ENCODE data around the gene ZRANB3.
"Not testable (repeated sequence)": the region's sequence is repeated elsewhere in the genome, so short reads cannot be mapped to it uniquely, and the experiment has no call there.

Gene ZRANB3

DNA sequence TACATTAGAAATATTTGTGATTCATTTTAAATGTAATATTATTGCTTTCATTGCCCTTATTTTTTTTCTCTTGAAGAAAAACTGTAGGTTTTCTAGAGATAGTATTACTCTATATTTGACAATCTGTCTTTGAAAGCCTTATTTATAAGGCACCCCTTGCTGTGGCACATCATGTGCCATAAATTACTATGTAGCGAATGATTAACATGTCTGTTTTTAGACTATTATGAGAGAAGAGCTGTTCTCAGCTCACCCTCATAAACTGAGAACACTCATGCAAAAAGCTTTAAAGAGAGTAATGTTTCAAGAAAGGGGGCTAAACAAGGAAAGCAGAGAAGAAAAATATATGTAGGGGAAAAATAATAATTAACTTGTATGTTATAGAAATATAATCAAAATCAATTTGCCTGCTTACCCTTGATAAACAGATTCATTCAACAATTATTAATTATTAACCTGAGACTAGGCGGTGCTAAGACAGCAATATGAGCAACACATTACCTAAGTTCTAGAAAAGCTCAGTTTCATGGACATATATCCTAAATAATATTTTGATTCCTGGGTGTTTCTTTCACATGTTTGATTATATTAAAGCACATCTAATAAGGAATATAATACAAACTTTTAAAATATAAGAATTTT lies 409.9 kb downstream of the ZRANB3 start:
- no peak for DNase-seq

DNA sequence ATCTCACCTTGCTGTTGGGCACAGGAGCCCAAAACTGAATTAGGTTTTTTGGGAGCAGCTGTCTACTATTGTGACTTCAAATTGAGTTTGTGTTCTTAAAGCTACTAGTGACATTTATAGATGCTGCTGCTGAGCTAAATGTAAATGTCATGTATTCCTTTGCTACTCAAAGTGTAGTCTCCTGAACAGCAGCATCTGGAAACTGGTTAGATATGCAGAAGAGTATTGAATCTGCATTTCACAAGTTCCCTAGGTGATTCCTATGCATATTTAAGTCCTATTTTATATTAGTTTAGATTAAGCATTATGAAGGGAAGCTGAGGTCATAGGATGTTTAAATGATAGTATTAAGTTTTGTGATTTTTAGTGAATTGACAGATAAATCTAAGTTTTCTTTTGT lies 411.4 kb downstream of the ZRANB3 start:
- DNase-seq = no peak

DNA sequence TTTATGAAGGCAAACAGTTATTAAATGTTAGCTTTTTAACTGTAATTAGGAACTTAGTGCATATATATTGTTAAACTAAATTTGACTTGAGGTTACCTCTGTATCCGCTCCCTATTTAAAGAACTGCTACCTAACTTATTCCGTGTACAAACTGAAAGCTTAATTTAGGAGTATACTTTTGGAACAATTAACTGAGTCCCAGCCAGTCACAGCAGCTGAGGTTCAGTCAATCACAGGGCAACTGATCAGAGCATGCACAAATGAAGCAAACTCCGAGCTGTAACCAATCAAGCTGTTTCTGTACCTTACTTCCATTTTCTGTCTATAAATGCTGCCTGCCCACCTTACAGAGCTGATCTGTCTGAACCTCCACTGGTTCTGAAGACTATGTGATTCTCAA lies 417.7 kb downstream of the ZRANB3 start:
- DNase-seq = no peak

DNA sequence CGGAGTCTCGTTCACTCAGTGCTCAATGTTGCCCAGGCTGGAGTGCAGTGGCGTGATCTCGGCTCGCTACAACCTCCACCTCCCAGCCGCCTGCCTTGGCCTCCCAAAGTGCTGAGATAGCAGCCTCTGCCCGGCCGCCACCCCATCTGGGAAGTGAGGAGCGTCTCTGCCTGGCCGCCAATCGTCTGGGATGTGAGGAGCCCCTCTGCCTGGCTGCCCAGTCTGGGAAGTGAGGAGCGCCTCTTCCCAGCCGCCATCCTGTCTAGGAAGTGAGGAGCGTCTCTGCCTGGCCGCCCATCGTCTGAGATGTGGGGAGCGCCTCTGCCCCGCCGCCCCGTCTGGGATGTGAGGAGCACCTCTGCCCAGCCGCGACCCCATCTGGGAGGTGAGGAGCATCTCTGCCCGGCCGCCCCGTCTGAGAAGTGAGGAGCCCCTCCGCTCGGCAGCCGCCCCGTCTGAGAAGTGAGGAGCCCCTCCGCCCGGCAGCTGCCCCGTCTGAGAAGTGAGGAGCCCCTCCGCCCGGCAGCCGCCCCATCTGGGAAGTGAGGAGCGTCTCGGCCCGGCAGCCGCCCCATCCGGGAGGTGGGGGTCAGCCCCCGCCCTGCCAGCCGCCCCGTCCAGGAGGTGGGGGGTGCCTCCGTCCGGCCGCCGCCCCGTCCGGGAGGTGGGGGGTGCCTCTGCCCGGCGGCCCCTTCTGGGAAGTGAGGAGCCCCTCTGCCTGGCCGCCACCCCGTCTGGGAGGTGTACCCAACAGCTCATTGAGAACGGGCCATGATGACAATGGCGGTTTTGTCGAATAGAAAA lies 425.3 kb downstream of the ZRANB3 start:
- DNase-seq = not testable (repeated sequence)

DNA sequence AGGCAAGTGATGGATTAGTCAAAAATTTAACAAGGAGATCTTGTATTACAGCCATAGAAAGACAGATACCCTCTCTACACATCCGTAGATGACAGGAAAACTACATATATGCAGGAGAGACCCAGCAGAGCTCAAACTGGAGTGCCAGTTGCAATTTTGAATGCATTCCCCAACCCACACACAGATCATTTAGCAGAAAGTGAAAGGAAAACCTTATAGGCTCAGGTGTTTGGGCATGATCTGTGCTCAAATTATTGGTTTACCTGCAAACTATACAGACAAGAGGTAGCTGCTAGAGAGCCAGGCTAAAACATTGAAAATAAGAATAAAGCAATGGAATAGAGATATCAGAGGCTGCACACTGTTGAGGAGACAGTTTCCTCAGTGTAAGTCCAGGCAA lies 427.2 kb downstream of the ZRANB3 start:
- no peak for DNase-seq

DNA sequence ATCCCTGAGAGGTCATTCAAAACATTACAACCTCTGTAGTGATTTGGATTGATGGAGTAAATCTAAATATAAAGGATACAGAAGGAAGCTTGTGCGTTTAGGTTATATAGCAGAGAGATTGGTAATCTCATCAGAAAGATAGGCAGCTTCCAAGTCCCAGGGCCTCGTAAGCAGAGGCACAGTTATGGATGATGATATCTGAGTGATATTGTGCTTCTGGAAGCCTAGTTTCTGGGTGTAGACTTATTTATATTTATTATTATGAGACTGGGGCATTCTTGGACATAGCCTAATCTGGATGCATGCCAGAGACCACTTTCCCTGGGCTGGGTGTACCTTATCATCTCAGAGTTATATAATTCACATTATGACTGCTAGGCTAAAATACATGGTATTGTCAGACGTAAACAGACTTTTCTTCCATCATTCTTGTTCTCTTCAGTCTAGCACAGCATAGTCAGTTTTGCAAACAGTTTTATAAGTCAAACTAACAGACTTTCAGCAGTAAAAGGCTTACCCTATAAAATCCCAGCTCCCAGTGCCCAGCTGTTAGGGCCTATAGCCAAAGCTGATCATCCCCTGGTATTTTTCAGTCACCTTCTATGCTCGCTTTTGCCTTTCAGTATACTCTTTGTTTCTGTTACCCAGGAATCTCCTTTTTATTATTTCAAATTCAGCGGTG lies 431.1 kb downstream of the ZRANB3 start:
- no peak for DNase-seq

DNA sequence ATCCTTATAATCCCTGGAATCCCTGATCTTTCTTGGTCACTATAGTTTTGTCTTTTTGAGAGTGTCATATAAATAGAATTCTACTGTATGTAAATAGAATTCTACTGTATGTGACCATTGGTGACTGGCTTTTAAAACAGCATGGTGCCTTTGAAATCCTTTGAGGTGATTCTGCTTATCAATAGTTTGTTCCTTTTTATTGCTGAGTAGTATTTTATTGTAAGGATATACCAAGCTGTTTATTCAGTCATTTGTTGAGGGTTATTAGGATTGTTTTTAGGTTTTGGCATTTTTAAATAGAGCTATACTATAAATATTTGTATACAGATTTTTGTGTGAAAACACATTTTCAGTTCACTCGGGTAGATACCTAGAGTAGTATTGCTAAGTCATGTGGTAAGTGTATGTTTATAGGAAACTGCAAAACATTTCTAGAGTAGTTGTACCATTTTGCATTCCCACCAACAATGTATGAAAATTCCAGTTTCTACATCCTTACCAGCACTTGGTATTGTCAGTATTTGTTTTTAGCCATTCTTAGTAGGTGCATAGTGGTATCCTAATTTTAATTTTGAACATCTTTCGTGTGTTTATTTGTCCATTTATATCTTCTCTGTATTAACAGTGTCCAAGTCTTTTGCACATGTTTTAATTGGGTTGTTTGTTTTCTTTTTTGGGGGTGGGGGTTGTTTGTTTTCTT lies 433.3 kb downstream of the ZRANB3 start:
- DNase-seq = no peak

DNA sequence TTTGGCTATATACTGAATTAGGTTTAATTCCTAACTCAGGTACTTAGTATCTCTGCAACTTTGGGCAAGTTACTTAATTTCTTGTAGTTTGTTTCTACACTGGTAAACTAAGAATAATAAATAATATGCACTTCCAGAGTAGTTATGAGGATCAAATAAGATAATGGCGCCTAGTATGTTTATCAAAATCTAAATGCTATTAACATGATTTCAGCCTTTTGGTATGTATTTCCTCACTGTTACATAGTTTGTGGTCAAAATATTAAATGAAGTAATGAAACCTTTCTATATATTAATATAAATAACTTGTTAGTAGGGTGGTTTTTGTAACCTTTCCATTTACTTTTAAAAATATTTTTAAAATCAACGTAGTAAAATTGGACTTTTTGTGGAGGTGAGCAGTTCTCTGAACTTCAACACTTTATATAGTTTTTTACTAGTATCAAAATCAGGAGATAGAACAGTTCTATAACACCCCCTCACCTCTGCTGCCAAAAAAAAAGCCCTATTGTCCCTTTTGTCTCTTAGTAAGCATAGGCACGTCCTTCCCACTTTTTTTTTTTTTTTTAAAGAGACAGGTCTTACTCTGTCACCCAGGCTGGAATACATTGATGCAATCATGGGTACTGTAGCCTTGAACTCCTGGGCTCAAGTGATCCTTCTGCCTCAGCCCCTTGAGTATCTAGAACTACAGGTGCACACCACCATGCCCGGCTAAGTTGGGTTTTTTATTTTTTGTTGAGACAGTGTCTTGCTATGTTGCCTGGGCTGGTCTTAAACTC lies 434.2 kb downstream of the ZRANB3 start:
- no peak for DNase-seq

DNA sequence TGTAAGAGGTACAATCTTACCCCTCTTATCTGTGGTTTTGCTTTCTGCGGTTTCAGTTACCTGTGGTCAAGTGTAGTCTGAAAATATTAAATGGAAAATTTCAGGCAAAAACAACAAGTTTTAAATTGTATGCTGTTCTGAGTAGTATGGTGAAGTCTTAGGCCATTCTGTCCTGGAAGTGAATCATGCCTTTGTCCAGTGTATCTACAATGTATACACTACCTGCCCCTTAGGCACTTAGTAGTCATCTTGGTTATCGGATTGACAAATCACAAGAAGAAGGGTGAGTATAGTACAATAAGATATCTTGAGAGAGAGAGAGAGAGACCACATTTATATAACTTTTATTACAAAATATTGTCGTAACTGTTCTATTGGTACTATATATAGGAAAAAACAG lies 435.4 kb downstream of the ZRANB3 start:
- DNase-seq = no peak

DNA sequence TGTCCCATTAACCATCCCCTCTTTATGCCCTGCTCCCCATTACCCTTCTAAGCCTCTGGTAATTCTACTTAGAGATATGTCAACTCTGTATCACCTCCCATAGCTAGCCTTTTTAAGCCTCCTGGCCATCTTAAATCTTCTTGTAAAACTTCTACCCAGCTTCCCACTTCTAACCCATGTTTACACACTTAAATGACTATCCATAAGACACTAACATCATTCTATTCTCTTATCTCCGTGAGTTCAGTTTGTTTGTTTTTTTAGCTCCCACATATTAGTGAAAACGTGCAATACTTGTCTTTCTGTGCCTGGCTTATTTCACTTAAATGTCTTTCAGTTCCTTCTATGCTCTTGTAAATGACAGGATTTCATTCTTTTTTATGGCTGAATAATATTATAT lies 436.5 kb downstream of the ZRANB3 start:
- DNase-seq = no peak

DNA sequence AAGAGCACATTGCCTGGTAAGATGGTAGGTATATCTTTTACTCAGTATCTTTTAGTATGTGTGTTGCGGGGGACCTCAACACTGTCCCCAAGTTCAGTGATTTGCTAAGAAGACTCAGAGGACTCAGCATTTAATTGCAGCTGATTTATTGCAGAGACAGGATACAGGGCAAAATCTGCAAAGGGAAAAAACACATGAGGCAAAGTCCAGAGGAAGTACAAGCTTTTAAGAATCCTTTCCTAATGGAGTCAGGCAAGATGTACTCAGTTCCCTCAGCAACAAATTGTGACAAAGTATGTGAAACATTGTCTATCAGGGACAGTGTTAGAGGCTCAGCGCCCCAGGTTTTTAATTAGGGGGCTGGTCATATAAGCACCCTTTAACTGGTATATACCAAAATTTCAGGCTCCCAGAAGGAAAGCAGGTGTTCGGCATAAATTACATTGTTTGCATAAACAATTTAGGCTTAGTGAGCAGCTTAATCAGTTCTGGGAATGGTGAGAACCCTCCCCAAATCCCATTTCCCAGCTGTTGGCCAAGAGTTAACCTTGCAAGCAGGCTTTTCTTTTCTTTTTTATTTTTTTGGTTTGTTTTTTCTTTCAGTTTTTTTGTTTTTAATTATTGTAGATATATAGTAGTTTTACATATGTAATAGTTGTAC lies 437.2 kb downstream of the ZRANB3 start:
- no peak for DNase-seq

DNA sequence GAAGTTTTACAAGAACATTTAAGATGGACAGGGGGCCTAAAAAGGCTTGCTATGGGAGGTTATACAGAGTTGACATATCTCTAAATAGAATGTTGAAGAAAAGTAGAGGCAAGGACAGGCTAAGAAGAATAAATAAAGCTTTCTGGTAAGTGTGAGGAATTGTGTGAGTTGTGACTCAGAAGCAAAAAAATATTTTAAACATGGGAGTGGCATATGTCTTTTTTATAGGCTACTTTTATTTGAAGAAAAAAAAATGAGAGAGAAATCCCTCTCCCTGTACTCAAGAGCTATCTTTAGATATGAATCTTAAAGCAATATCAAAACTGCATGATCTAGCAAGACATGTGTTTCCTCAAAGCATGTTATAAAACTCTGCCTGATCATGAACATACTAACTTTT lies 437.8 kb downstream of the ZRANB3 start:
- no peak for DNase-seq

DNA sequence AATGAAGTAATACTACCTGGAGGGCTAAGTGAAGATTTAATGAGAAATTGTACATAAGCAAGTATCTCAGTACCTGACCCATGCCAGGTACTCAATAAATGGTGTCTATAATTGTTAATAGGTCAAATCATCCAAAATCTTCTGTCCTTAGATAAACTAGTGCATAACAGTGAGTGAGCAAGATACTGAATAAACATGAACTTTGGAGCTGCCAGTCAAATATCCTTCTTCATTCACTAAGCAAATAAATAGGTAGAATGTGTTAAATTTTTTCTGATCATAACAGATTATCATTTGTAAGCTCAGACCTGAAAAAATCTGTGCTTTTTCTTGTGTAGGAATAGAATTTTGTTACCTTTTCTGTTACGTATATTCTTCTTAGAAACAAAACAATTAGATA lies 439.3 kb downstream of the ZRANB3 start:
- DNase-seq = no peak

DNA sequence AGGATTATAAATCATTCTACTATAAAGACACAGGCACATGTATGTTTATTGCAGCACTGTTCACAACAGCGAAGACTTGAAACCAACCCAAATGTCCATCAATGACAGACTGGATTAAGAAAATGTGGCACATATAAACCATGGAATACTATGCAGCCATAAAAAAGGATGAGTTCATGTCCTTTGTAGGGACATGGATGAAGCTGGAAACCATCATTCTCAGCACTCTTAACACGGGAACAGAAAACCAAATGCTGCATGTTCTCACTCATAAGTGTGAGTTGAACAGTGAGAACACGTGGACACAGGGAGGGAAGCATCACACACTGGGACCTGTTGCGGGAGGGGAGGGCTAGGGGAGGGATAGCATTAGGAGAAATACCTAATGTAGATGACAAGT lies 441.4 kb downstream of the ZRANB3 start:
- not testable (repeated sequence) for DNase-seq

Measured in activated CD4-positive, alpha-beta T cell treated with anti-CD3 and anti-CD28 coated beads, Interleukin-2, amount 50 U/mL, for 4 hours (primary cell).